Heart right ventricle (tissue), 16 donors: ENCODE measurements around the gene BTBD8. TPM values are rescaled to one million over a fixed set of nuclear protein-coding genes. Genes with fewer than 3 reads are reported as not detected.
A peak's percentile ranks its signal among the peaks of the same experiment; 100 is the strongest.

ENCODE experiments used
- ATAC-seq, 8 donors: fragments of 200-7000 bp; cut with Tn5 transposase; one replicate each; pipeline ENCODE4 v1.9.1; 2020; ENCODE audit warnings: mild to moderate bottlenecking in 8 of 8, moderate library complexity in 8 of 8, moderate number of reproducible peaks in 1 of 8
- DNase-seq, 2 donors: peaks; one replicate each; pipeline ENCODE4 v3.0.0-alpha.2; 2020
- H3K27ac ChIP-seq, 10 donors: fragments of 200-600 bp; sonication (generic) in 2 of 10; one replicate each; pipeline versions ENCODE4 v1.5.0 to v1.8.0; 2020 to 2022; ENCODE audit warnings: mild to moderate bottlenecking in 3 of 10
- H3K27me3 ChIP-seq, 7 donors: fragments of 200-600 bp; one replicate each; pipeline ENCODE4 v1.8.0; 2021 to 2022; ENCODE audit warnings: mild to moderate bottlenecking in 2 of 7
- H3K36me3 ChIP-seq, 9 donors: fragments of 200-600 bp; sonication (generic) in 1 of 9; one replicate each; pipeline versions ENCODE4 v1.5.0 to v1.8.0; 2020 to 2022; ENCODE audit warnings: mild to moderate bottlenecking in 2 of 9
- H3K4me1 ChIP-seq, 9 donors: fragments of 200-600 bp; sonication (generic) in 1 of 9; one replicate each; pipeline versions ENCODE4 v1.5.0 to v1.8.0; 2020 to 2022; ENCODE audit warnings: mild to moderate bottlenecking in 4 of 9
- H3K4me3 ChIP-seq, 10 donors: fragments of 200-600 bp; sonication (generic) in 2 of 10; one replicate each; pipeline versions ENCODE4 v1.5.0 to v1.8.0; 2020 to 2022; ENCODE audit warnings: mild to moderate bottlenecking in 7 of 10, moderate library complexity in 2 of 10
- H3K9me3 ChIP-seq, 11 donors: fragments of 200-600 bp in 10 of 11; sonication (generic) in 2 of 11; one replicate each; pipeline versions ENCODE4 v1.5.0 to v1.8.0; 2013 to 2022; ENCODE audit warnings: mild to moderate bottlenecking in 2 of 11, control low read depth in 1 of 11, moderate library complexity in 1 of 11
- CTCF ChIP-seq, 9 donors: fragments of 200-600 bp; sonication (generic) in 2 of 9; IDR thresholded peaks; one replicate each; pipeline versions ENCODE4 v1.5.0 to v1.8.0; 2021 to 2022; ENCODE audit warnings: antibody characterized with exemption in 9 of 9, mild to moderate bottlenecking in 5 of 9, moderate library complexity in 1 of 9
- WGBS, 2 donors: extraction: QIAGEN DNeasy Blood & Tissue Kit; methylation state at CpG; one replicate each; pipeline ENCODE4 v1.1.7; 2013; ENCODE audit warnings: inconsistent platforms in 1 of 2; 5-methylcytosine and 5-hydroxymethylcytosine counted together
- intact Hi-C, 10 donors: fragments of 100-400 bp; cut with DNase I; formaldehyde crosslinking; loops; one replicate each; pipeline versions ENCODE4 v1.11.1 to v1.14.2; 2022
- polyA plus RNA-seq, 2 donors: library from polyadenylated mRNA; stranded (reverse); fragments of 200-250 nt; gene quantifications; one replicate each; pipeline ENCODE4 v1.2.3, GENCODE V29; 2013
- total RNA-seq, 10 donors: library from RNA; stranded (reverse); fragmentation: NEBNext Ultra II Directional in 3 of 10; extraction: Animal tissue kit (Norgen Biotek cat#: 25700) in 3 of 10; gene quantifications; one replicate each; pipeline versions ENCODE4 v1.2.1 to v1.2.4, GENCODE V29; 2021 to 2023
- donor health status: Arrhythmogenic right ventricular cardiomyopathy.
- donor health status: ischemic (EF 13 %, LVEDD 7.1; RV severe dilation, severe dysfunction).
- donor health status: healthy with polysubstance abuse.
- donor health status: DM: no; HTN: yes; CAD: no.
- donor health status: DM: no; HTN: no; CAD: no.
- donor health status: ischemic (EF 25% LVEDD 6.9; RV normal size, moderate dysfunction).
- donor health status: ischemic (EF 25% LVEDD 5.7; RV mildly dilated, moderate dysfunction).
- donor health status: healthy.
- donor health status: DM: yes; HTN: yes; CAD: no.
- donor health status: Ischemic cardiomyopathy.
- donor health status: ischemic (EF 35%, LVEDD 5.7; RV mildly dilated, moderate dysfunction).
- donor health status: nonischemic (EF 11% LVEDD 7.7; RV severe dilation, severe dysfunction).
- donor health status: DM: yes; HTN: yes; CAD: no.
- donor health status: PGD.
- donor health status: ischemic (EF 29% LVEDD 5.4; RV normal size, mild dysfunction).
- donor health status: nonischemic (EF 23%, LVEDD 6.1; RV moderate dilation, normal function).

The BTBD8 gene
- total and polyA plus RNA-seq, 12 donors: 0.30 to 6.1 (median 4.1) TPM

- 93 to 97% methylated on average over 5 of the region's 5 CpGs for WGBS, 2 donors
- ATAC-seq: no peak
Observed at GRCh38 chr1:92095874-92096273, 15.7 kb downstream of the BTBD8 start.

GRCh38 chr1:92096317-92096716 is 16.2 kb downstream of the BTBD8 start:
- Histone ChIP-seq H3K9me3 (no peaks in the 10 kb centered on the region), H3K4me1 (peaks cover 0 to 12% (median 0%) of the 10 kb centered on the region in 9 donors), H3K27me3 (no peaks in the 10 kb centered on the region), H3K4me3 (no peak overlapping the region), H3K27ac (no peak overlapping the region), H3K36me3 (peaks cover 0 to 12% (median 0%) of the 10 kb centered on the region in 9 donors)
- no peak for TF ChIP-seq CTCF (IDR thresholded peaks at IDR 0.05)
- ATAC-seq (no peak), DNase-seq (no peak)
- intact Hi-C loops: no loop called here

More at GRCh38 chr1:92095874-92096273, 15.7 kb downstream of the BTBD8 start:
- intact Hi-C loops: no loop called here
- TF ChIP-seq CTCF (IDR thresholded peaks at IDR 0.05): no peak
- H3K9me3 ChIP-seq: no peaks in the 10 kb centered on the region
- H3K27me3 ChIP-seq: no peaks in the 10 kb centered on the region
- H3K4me3 ChIP-seq: no peak overlapping the region
- H3K4me1 ChIP-seq: peaks cover 0 to 12% (median 0%) of the 10 kb centered on the region in 9 donors
- H3K27ac ChIP-seq: no peak overlapping the region
- H3K36me3 ChIP-seq: peaks cover 0 to 12% (median 0%) of the 10 kb centered on the region in 9 donors
- no peak for DNase-seq

DNA sequence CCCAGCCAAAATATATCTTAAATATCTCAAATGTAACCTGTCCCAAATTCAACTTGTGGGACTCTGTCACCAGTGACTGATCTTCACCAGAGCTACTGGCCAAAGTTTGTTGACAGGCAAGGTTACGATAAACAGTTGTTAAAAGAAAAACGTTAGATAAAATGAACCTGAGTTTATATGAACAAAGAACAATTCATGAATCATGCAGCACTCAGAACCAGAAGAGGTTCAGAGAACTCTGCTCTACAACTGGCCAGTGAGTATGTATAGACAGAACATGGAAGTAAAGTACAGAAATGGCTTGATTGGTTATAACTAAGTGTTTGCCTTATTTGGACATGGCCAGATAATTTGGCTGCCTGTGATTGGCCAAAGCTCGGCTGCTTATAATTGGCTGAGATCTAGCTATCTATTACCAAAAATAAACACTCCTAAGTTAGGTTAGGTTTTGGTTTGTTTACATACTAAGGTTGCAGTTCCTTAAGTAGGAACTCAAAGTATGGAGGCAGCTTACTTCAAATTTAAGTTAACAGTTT is 25.5 kb downstream of the BTBD8 start:
- DNase-seq (no peak), ATAC-seq (no peak)
- intact Hi-C loops: no loop called here
- WGBS, 2 donors: 61 to 65% methylated on average over 3 of the region's 3 CpGs
- no peak for TF ChIP-seq CTCF (IDR thresholded peaks at IDR 0.05)
- no peak overlapping the region for H3K4me3 ChIP-seq
- H3K4me1 ChIP-seq: peaks cover 0 to 11% (median 0%) of the 10 kb centered on the region in 9 donors
- peaks cover 0 to 40% (median 0%) of the 10 kb centered on the region in 9 donors for H3K36me3 ChIP-seq
- H3K27ac ChIP-seq: no peak overlapping the region
- no peaks in the 10 kb centered on the region for H3K9me3 ChIP-seq
- H3K27me3 ChIP-seq: no peaks in the 10 kb centered on the region

DNA sequence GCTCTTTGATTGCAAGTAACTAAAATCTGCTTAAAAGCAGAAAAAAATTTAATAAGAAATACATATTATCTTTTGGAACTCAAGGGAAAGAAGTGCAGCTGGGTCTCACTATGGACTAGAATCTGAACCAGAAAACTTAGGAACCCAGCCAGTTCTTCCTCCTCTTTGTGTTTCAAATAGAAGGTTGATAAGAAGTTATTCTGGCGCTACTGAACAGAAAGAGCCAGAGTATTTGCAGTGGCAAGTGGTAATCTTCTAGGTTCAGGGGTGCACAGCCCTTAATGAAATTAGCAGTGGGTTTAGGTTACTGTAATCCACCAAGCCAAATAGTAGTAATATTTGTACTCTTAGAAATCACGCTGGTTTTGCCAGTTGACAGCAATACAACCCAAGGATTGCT is 28.5 kb downstream of the BTBD8 start:
- TF ChIP-seq CTCF (IDR thresholded peaks at IDR 0.05): no peak
- DNase-seq: no peak
- ATAC-seq: peak in 1 of 8 donors; percentile 49
- WGBS, 2 donors: 54 to 63% methylated on average over 2 of the region's 2 CpGs
- Histone ChIP-seq H3K27me3 (no peaks in the 10 kb centered on the region), H3K36me3 (peaks cover 0 to 27% (median 0%) of the 10 kb centered on the region in 9 donors), H3K4me1 (peaks cover 0 to 11% (median 0%) of the 10 kb centered on the region in 9 donors), H3K27ac (peak overlapping the region in 1 of 10 donors; percentile 30), H3K4me3 (no peak overlapping the region), H3K9me3 (no peaks in the 10 kb centered on the region)
- intact Hi-C loops: no loop called here
